Pancreas (tissue), 10 donors: ENCODE data around the gene FGD3. TPM values are rescaled to one million over a fixed set of nuclear protein-coding genes. Genes with fewer than 3 reads are reported as not detected.
"Not testable (repeated sequence)": the region's sequence is repeated elsewhere in the genome, so short reads cannot be mapped to it uniquely, and the experiment has no call there.

ENCODE experiments used
- ATAC-seq, 4 donors: fragments of 200-7000 bp; cut with Tn5 transposase; one replicate each; pipeline versions ENCODE4 v1.8.0 to v1.9.1; 2020; ENCODE audit warnings: mild to moderate bottlenecking in 4 of 4, moderate library complexity in 4 of 4
- DNase-seq, 6 donors: peaks; one replicate each; pipeline ENCODE4 v3.0.0-alpha.2; 2020
- FAIRE-seq: peaks from 2 replicates; lab custom pipeline; 2012; peaks lifted over from hg19 to GRCh38; lab: Jason Lieb, UNC
- H3K27ac ChIP-seq, 4 donors: fragments of 200-600 bp; sonication (generic); 1 replicate in 3 of 4; 2 replicates in 1 of 4; pipeline versions ENCODE4 v1.5.0 to v1.8.0; 2020
- H3K27me3 ChIP-seq, 4 donors: fragments of 200-600 bp; one replicate each; pipeline ENCODE4 v1.8.0; 2021
- H3K36me3 ChIP-seq, 3 donors: fragments of 200-600 bp; sonication (generic) in 1 of 3; one replicate each; pipeline versions ENCODE4 v1.5.0 to v1.8.0; 2020 to 2021
- H3K4me1 ChIP-seq, 3 donors: fragments of 200-600 bp; one replicate each; pipeline ENCODE4 v1.8.0; 2021
- H3K4me3 ChIP-seq, 4 donors: fragments of 200-600 bp; sonication (generic) in 2 of 4; one replicate each; pipeline versions ENCODE4 v1.5.0 to v1.8.0; 2020 to 2021
- H3K9me3 ChIP-seq, 4 donors: fragments of 200-600 bp; one replicate each; pipeline ENCODE4 v1.8.0; 2021
- CTCF ChIP-seq, 4 donors: fragments of 200-600 bp; sonication (generic) in 3 of 4; IDR thresholded peaks; one replicate each; pipeline versions ENCODE4 v1.5.0 to v1.8.0; 2021; ENCODE audit warnings: antibody characterized with exemption in 4 of 4
- WGBS, 2 donors: extraction: QIAGEN DNeasy Blood & Tissue Kit; methylation state at CpG; one replicate each; pipeline ENCODE4 v1.1.7; 2013; 5-methylcytosine and 5-hydroxymethylcytosine counted together
- intact Hi-C, 3 donors: fragments of 100-400 bp; cut with DNase I; formaldehyde crosslinking; loops; one replicate each; pipeline versions ENCODE4 v1.11.1 to v1.14.2; 2022
- polyA plus RNA-seq, 2 donors: library from polyadenylated mRNA; stranded (reverse); fragments of 200-250 nt; gene quantifications; one replicate each; pipeline ENCODE4 v1.2.3, GENCODE V29; 2013
- total RNA-seq, 6 donors: library from RNA; stranded (reverse); fragmentation: NEBNext Ultra II Directional in 4 of 6; extraction: Animal tissue kit (Norgen Biotek cat#: 25700) in 4 of 6; gene quantifications; one replicate each; pipeline versions ENCODE4 v1.2.1 to v1.2.4, GENCODE V29; 2021 to 2023
- donor health status: healthy with polysubstance abuse.
- donor health status: DM: no; HTN: no; CAD: no; lungs with moderate emphysema.
- donor health status: DM: no; HTN: no; CAD: no.
- donor health status: control.
- donor health status: control.
- donor health status: Bipolar disorder and iron deficiency.
- donor health status: DM: yes; HTN: yes; CAD: no.
- donor health status: DM: no; HTN: no; CAD: no.
- donor health status: DM: no; HTN: no; CAD: no.
- donor health status: DM: yes; HTN: yes; CAD: no.

Gene FGD3
- total and polyA plus RNA-seq, 8 donors = 5.0 to 27.7 (median 7.8) TPM

- ATAC-seq (no peak), DNase-seq (no peak), FAIRE-seq (no peak)
- Histone ChIP-seq H3K36me3 (no peaks in the 10 kb centered on the region), H3K27ac (no peak overlapping the region), H3K4me3 (no peak overlapping the region), H3K27me3 (no peaks in the 10 kb centered on the region), H3K9me3 (no peaks in the 10 kb centered on the region), H3K4me1 (no peaks in the 10 kb centered on the region)
- intact Hi-C loops = no loop called here
- WGBS, 2 donors = 71 to 87% methylated on average over 4 of the region's 4 CpGs
- no peak for TF ChIP-seq CTCF (IDR thresholded peaks at IDR 0.05)
These were observed 45.2 kb downstream of the FGD3 start for GRCh38 chr9:92992549-92992948.

- ATAC-seq, DNase-seq, H3K27ac ChIP-seq, H3K4me3 ChIP-seq, H3K36me3 ChIP-seq, FAIRE-seq, H3K9me3 ChIP-seq, intact Hi-C loops, H3K4me1 ChIP-seq, H3K27me3 ChIP-seq: not testable (repeated sequence)
- WGBS, 2 donors = 68 to 77% methylated on average over 10 of the region's 10 CpGs
These were observed 51.5 kb downstream of the FGD3 start for GRCh38 chr9:92998871-92999270.

GRCh38 chr9:93001031-93001430 lies 53.7 kb downstream of the FGD3 start:
- intact Hi-C loops = no loop called here
- H3K27me3 ChIP-seq = no peaks in the 10 kb centered on the region
- no peak overlapping the region for H3K27ac ChIP-seq
- H3K36me3 ChIP-seq = no peaks in the 10 kb centered on the region
- TF ChIP-seq CTCF (IDR thresholded peaks at IDR 0.05) = no peak
- 83 to 85% methylated on average over 2 of the region's 2 CpGs for WGBS, 2 donors
- no peaks in the 10 kb centered on the region for H3K4me1 ChIP-seq
- DNase-seq (no peak), FAIRE-seq (no peak), ATAC-seq (no peak)
- no peaks in the 10 kb centered on the region for H3K9me3 ChIP-seq
- H3K4me3 ChIP-seq = no peak overlapping the region

- Histone ChIP-seq H3K9me3 (no peaks in the 10 kb centered on the region), H3K27me3 (no peaks in the 10 kb centered on the region), H3K4me1 (no peaks in the 10 kb centered on the region), H3K27ac (no peak overlapping the region), H3K36me3 (no peaks in the 10 kb centered on the region), H3K4me3 (no peak overlapping the region)
- no peak for ATAC-seq
- no peak for TF ChIP-seq CTCF (IDR thresholded peaks at IDR 0.05)
- WGBS, 2 donors = 64 to 81% methylated on average over 8 of the region's 8 CpGs
- no peak for FAIRE-seq
- intact Hi-C loops = no loop called here
- no peak for DNase-seq
These were observed 55.4 kb downstream of the FGD3 start for GRCh38 chr9:93002700-93003099.

- DNase-seq (peak; percentile 48 to 85 (median 67)), ATAC-seq (peak; percentile 87 to 99 (median 97)), FAIRE-seq (no peak)
- no peaks in the 10 kb centered on the region for H3K27me3 ChIP-seq
- no peaks in the 10 kb centered on the region for H3K36me3 ChIP-seq
- no peaks in the 10 kb centered on the region for H3K4me1 ChIP-seq
- H3K9me3 ChIP-seq = no peaks in the 10 kb centered on the region
- intact Hi-C loops = no loop called here
- peak overlapping the region in 2 of 4 donors; percentile 3 to 38 for H3K4me3 ChIP-seq
- peak; percentile 40 to 61 (median 50) for TF ChIP-seq CTCF (IDR thresholded peaks at IDR 0.05)
- no peak overlapping the region for H3K27ac ChIP-seq
- 33 to 38% methylated on average over 28 of the region's 28 CpGs for WGBS, 2 donors
These were observed 56.5 kb downstream of the FGD3 start for GRCh38 chr9:93003552-93004407.
